GM18502 (cell line): ENCODE results near the gene ATL3.
"Not testable (repeated sequence)": the region's sequence is repeated elsewhere in the genome, so short reads cannot be mapped to it uniquely, and the experiment has no call there.

Source experiments
- ATAC-seq: cut with Tn5 transposase; IDR thresholded peaks from one replicate; pipeline ENCODE4 v1.9.1; 2021; ENCODE audit warnings: mild to moderate bottlenecking; ENCODE audit not compliant: unreplicated experiment, poor library complexity

Gene ATL3

GRCh38 chr11:63629426-63629825, 41.8 kb downstream of the ATL3 start:
- ATAC-seq = no peak

- ATAC-seq = no peak
Observed at GRCh38 chr11:63623513-63624140, 47.5 kb downstream of the ATL3 start.

- no peak for ATAC-seq
Observed at GRCh38 chr11:63622323-63622722, 48.9 kb downstream of the ATL3 start.

GRCh38 chr11:63621071-63621470, 50.1 kb downstream of the ATL3 start:
- no peak for ATAC-seq

DNA sequence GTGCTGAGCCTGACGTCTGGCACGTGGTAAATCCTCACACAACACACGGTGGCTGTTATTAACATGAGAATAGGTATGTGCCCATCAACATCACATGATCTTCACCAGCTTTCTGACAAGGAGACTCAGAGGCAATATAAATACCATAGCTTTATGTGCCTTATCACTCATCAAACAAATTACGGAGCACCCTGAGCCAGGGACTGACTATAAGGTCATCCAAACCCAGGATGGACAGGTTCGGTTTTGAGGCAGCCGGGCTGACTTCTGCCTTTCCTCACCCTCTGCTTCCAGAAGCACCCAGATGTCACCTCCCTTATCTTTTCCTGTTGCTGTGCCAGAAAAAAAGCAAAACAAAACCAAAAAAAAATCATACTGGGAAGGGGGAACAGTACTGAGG, 51.2 kb downstream of the ATL3 start:
- no peak for ATAC-seq

DNA sequence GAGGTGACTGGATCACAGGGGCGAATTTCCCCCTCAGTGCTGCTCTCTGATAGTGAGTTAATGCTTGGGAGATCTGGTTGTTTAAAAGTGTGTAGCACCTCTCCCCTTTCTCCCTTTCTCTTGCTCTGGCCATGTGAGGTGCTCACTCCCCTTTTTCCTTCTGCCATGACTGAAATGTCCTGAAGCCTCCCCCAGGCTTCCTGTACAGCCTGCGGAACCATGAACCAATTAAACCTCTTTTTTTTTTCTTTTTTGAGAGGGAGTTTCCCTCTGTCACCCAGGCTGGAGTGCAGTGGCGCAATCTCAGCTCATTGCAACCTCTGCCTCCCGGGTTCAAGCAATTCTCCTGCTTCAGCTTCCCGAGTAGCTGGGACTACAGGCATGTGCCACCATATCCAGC, 53.5 kb downstream of the ATL3 start:
- ATAC-seq = not testable (repeated sequence)

DNA sequence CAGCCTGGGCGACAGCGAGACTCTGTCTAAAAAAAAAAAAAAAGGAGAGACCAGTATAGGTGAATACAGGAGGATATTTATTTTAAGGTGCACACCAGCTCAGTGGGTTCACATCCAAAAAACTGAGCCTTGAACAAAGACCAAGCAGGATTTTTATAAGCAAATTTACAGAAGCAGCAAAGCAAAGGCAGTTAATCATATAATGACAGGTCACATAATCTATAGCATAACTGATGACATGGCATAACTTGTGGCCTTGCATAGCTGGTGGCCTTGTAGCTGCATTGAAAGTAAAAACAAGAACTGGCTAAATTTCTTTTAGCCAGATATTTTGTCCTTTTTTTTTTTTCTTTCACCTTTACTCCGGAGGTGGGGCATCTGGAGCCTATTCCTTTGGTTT, 54.2 kb downstream of the ATL3 start:
- ATAC-seq = no peak

DNA sequence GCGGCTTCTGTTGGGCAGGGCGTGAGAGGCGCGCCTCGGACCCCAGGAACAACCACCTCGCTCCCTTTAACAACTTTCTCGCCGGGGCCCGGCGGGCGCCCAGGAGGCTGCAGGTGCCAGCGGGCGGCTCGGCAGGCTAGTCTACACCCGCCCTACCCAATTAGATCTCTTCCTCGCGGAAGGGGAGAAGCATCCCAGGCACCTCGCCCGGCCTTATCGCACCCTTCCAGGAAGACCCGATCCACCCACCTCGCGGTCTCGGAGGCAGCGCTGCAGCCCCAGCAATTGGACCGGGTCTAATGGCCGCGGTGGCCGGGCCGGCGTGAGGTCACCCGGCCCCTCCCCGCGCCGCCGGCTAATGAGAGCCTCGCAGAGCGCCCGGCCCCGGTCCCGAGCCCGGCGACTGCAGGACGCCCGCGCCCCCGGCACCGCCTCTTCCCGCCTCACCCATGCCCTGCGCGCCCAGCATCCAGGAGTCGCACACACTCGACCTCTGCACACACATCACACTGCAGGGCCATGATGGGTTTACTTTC, 57.0 kb downstream of the ATL3 start, which contains the start of gene PLAAT3:
TSS of gene PLAAT3 (minus strand) at position 298 of the 536 bp plus-strand sequence. CDS start 419 bp downstream, outside the sequence.
- ATAC-seq = no peak

- no peak for ATAC-seq
Observed at GRCh38 chr11:63613517-63614135, 57.5 kb downstream of the ATL3 start.

- ATAC-seq = no peak
Observed at GRCh38 chr11:63612181-63612580, 59.0 kb downstream of the ATL3 start.

- no peak for ATAC-seq
Observed at GRCh38 chr11:63611395-63611747, 59.8 kb downstream of the ATL3 start.

GRCh38 chr11:63610604-63611394, 60.4 kb downstream of the ATL3 start:
- ATAC-seq = no peak

DNA sequence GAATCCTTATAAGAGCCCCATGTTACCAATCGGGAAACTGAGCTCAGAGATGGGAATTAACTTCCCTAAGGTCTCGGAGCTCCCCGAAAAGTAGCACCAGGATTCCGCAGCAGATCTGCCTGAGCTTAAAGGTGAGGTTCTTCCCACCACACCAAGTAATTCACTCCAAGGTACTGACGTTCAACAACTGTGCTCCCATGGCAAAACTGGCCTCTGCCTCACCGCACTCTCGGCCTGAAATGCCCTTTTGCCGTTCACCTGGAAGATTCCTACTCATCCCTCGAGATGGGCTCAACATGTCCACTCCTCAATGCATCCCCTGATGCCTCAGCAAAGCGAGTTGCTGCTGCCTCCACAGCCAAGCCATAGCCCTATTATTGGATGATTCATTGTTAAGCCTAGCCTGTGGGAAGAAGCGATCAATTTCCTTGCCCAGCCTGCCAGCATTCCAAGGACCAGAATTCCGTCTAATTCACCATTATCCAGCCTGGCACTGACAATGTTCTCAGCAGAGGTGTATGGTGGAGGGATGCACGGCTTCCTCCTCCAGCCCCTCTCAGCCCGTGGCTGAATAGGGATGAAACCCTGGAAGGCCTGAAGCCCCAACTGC, 61.1 kb downstream of the ATL3 start:
- no peak for ATAC-seq

DNA sequence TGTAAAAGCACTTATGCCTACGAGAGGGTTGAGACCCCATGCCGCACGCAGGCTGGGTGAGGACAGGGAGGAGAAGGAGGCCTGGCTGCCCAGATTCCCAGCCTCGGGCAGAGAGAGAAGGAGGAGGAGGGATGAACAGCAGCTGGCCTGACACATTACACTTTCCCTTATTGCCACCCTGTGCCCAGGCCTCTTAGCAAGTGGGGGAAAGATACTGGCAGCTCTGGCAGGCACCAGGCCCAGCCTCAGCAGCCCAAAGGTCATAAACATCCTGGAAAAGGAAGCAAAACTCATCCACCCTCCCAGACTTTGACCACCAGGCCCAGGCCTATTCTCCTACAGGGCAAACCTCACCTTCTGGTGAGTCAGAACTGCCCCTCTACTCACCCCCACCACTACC, 61.6 kb downstream of the ATL3 start:
- no peak for ATAC-seq

- ATAC-seq = no peak
Observed at GRCh38 chr11:63608353-63609345, 62.5 kb downstream of the ATL3 start.

GRCh38 chr11:63603180-63603518, 68.0 kb downstream of the ATL3 start:
- ATAC-seq = no peak

- not testable (repeated sequence) for ATAC-seq
Observed at GRCh38 chr11:63602290-63603179, 68.6 kb downstream of the ATL3 start.

- no peak for ATAC-seq
Observed at GRCh38 chr11:63599211-63600122, 71.7 kb downstream of the ATL3 start.
